GM12878 (cell line): ENCODE measurements around the gene CR1. TPM values are rescaled to one million over a fixed set of nuclear protein-coding genes. Genes with fewer than 3 reads are reported as not detected.

Experiments
- ATAC-seq: fragments of 200-7000 bp; cut with Tn5 transposase; 3 replicates; pipeline ENCODE4 v1.9.1; 2020; ENCODE audit warnings: mild to moderate bottlenecking, moderate library complexity
- BruUV-seq: library from RNA; stranded (reverse); fragments of 400-500 nt; replicated peaks from 2 replicates; lab custom pipeline; 2021; lab: Mats Ljungman, UMichigan
- CTCF ChIA-PET: fragments of 300-600 bp; sonication (Branson Sonifier 250); formaldehyde crosslinking; extraction: SDS; loops from one replicate; lab custom pipeline; 2021; ENCODE audit warnings: inconsistent platforms; lab: Yijun Ruan, JAX
- POLR2A ChIA-PET: fragments of 350-600 bp; formaldehyde crosslinking; extraction: SDS; loops from one replicate; lab custom pipeline; 2021; ENCODE audit warnings: inconsistent platforms; lab: Charles Lee
- RAD21 ChIA-PET: fragments of 300-600 bp; sonication (Branson Sonifier 250); formaldehyde crosslinking; loops from one replicate; lab custom pipeline; 2023; ENCODE audit warnings: antibody characterized with exemption; ENCODE audit not compliant: unreplicated experiment; lab: Charles Lee
- SMC1A ChIA-PET: fragments of 300-600 bp; sonication (Branson Sonifier 250); formaldehyde crosslinking; loops from one replicate; lab custom pipeline; 2023; ENCODE audit not compliant: unreplicated experiment, uncharacterized antibody; lab: Charles Lee
- DNase-seq: peaks from one replicate; pipeline ENCODE4 v3.0.0-alpha.2; 2011; ENCODE audit warnings: low read depth, low spot score
- FAIRE-seq: peaks from 3 replicates; lab custom pipeline; 2011; peaks lifted over from hg19 to GRCh38; lab: Jason Lieb, UNC
- H2AFZ ChIP-seq: 2 replicates; pipeline ENCODE4 v1.6.0; 2011; ENCODE audit warnings: low read depth, low read length, control low read depth; ENCODE audit not compliant: control insufficient read depth
- H3K27ac ChIP-seq: 2 replicates; pipeline ENCODE4 v1.5.1; 2011; ENCODE audit warnings: control low read depth; ENCODE audit not compliant: control insufficient read depth, insufficient read depth
- H3K27me3 ChIP-seq, 2 experiments: replicated peaks in 1 of 2; 2 replicates each; pipeline versions ENCODE4 v1.6.0 to v1.6.1; 2011; ENCODE audit warnings: low read length in 1 of 2; ENCODE audit not compliant: control insufficient read depth in 2 of 2, insufficient read depth in 2 of 2
- H3K36me3 ChIP-seq, 2 experiments: 2 replicates each; pipeline ENCODE4 v1.5.1; 2011; ENCODE audit warnings: low read length in 1 of 2; ENCODE audit not compliant: control insufficient read depth in 2 of 2, insufficient read depth in 2 of 2
- H3K4me1 ChIP-seq: 2 replicates; pipeline ENCODE4 v1.6.1; 2011; ENCODE audit warnings: mild to moderate bottlenecking, low read length, moderate library complexity, mixed read lengths; ENCODE audit not compliant: control insufficient read depth, insufficient read depth
- H3K4me2 ChIP-seq: 2 replicates; pipeline ENCODE4 v1.6.0; 2011; ENCODE audit warnings: control low read depth; ENCODE audit not compliant: control insufficient read depth, insufficient read depth
- H3K4me3 ChIP-seq: fragments of 200-600 bp; sonication (generic); 2 replicates; pipeline ENCODE4 v1.5.1; 2016
- H3K79me2 ChIP-seq: 2 replicates; pipeline ENCODE4 v1.6.0; 2011; ENCODE audit warnings: low read length; ENCODE audit not compliant: control insufficient read depth, insufficient read depth
- H3K9ac ChIP-seq: 2 replicates; pipeline ENCODE4 v1.8.0; 2011; ENCODE audit warnings: low read length, control low read depth, mixed read lengths; ENCODE audit not compliant: control insufficient read depth, insufficient read depth
- H3K9me3 ChIP-seq: replicated peaks from 3 replicates; pipeline ENCODE4 v1.5.1; 2011; ENCODE audit warnings: mild to moderate bottlenecking, low read length; ENCODE audit not compliant: control insufficient read depth, insufficient read depth
- H4K20me1 ChIP-seq: 2 replicates; pipeline ENCODE4 v1.6.0; 2011; ENCODE audit not compliant: control insufficient read depth, insufficient read depth
- BHLHE40 ChIP-seq, 2 experiments: fragments of 450-650 bp in 1 of 2; IDR thresholded peaks; 2 replicates each; pipeline ENCODE4 v1.6.1; 2011 to 2017; ENCODE audit warnings: low read depth in 2 of 2, borderline replicate concordance in 1 of 2, improper control_type of control experiment in 1 of 2, low read length in 1 of 2, mild to moderate bottlenecking in 1 of 2
- CREB1 ChIP-seq: IDR thresholded peaks from 2 replicates; pipeline ENCODE4 v1.6.1; 2012; ENCODE audit warnings: low read depth, mild to moderate bottlenecking, inconsistent platforms
- MXI1 ChIP-seq: fragments of 150-350 bp; IDR thresholded peaks from 2 replicates; pipeline ENCODE4 v1.6.1; 2011; ENCODE audit warnings: low read depth, mild to moderate bottlenecking, inconsistent platforms, low read length, improper control_type of control experiment
- PKNOX1 ChIP-seq: fragments of 450-650 bp; IDR thresholded peaks from 2 replicates; pipeline ENCODE4 v1.6.1; 2016; ENCODE audit warnings: mild to moderate bottlenecking
- RUNX3 ChIP-seq: IDR thresholded peaks from 2 replicates; pipeline ENCODE4 v1.6.1; 2012; ENCODE audit warnings: low read length, inconsistent platforms
- SMARCA5 ChIP-seq: fragments of 450-650 bp; IDR thresholded peaks from 2 replicates; pipeline ENCODE4 v1.6.1; 2017; ENCODE audit warnings: mild to moderate bottlenecking
- SPI1 ChIP-seq: IDR thresholded peaks from 2 replicates; pipeline ENCODE4 v1.6.1; 2011; ENCODE audit warnings: low read depth, mild to moderate bottlenecking, low read length, moderate library complexity, borderline replicate concordance; ENCODE audit not compliant: insufficient read depth
- WGBS: methylation state at CpG from one replicate; pipeline ENCODE4 v1.1.6; 2016; ENCODE audit warnings: low lambda C conversion rate; ENCODE audit not compliant: insufficient replicate concordance, insufficient coverage; ENCODE audit errors: missing lambda C conversion rate; 5-methylcytosine and 5-hydroxymethylcytosine counted together
- in situ Hi-C: fragments of 300-500 bp; cut with MboI; formaldehyde crosslinking; loops from 9 replicates; pipeline ENCODE4 v1.14.3; 2018; ENCODE audit warnings: mixed read lengths
- intact Hi-C: fragments of 100-400 bp; cut with micrococcal nuclease; formaldehyde crosslinking; loops from one replicate; pipeline ENCODE4 v1.14.2; 2022; ENCODE audit not compliant: unreplicated experiment
- polyA plus RNA-seq, 11 experiments: library from polyadenylated mRNA; depleted of rRNA in 4 of 11; unstranded in 6 of 11; stranded (reverse) in 5 of 11; fragments of >200 nt; fragmentation: Nextera tagmentation in 4 of 11; fragmentation: Illumina TruSeq in 1 of 11; extraction: Ambion mirVana in 4 of 11; extraction: Trizol in 1 of 11; gene quantifications; 1 replicate in 1 of 11; 2 replicates in 10 of 11; pipeline versions ENCODE4 v1.2.1 to v1.2.3, GENCODE V29; 2011 to 2016; ENCODE audit warnings: inconsistent platforms in 2 of 11, missing spikeins in 2 of 11, low read depth in 1 of 11
- total RNA-seq, 4 experiments: library from RNA; depleted of rRNA in 3 of 4; stranded (reverse); fragments of >200 nt in 3 of 4; fragmentation: Illumina TruSeq in 1 of 4; extraction: Trizol in 1 of 4; gene quantifications; 2 replicates each; pipeline versions ENCODE4 v1.2.1 to v1.2.3, GENCODE V29; 2013 to 2021
- TF ChIP-seq, protein P1 (sequence below), 3 experiments: IDR thresholded peaks in 2 of 3; conservative IDR thresholded peaks in 1 of 3; 2 replicates each; pipeline ENCODE4 v1.5.1; 2011; ENCODE audit warnings: low read depth in 3 of 3, low read length in 3 of 3, mild to moderate bottlenecking in 3 of 3, control low read depth in 2 of 3, moderate library complexity in 2 of 3, inconsistent platforms in 1 of 3, mixed read lengths in 1 of 3; ENCODE audit not compliant: control insufficient read depth in 2 of 3, insufficient read depth in 1 of 3; ENCODE audit errors: extremely low read depth in 1 of 3

The CR1 gene
- total and polyA plus RNA-seq, 10 of the 15 experiments (the other 5 are each of a cell fraction or from before 2014, with no cell fraction given), result 0.30 to 8.0 (median 4.3) TPM

DNA sequence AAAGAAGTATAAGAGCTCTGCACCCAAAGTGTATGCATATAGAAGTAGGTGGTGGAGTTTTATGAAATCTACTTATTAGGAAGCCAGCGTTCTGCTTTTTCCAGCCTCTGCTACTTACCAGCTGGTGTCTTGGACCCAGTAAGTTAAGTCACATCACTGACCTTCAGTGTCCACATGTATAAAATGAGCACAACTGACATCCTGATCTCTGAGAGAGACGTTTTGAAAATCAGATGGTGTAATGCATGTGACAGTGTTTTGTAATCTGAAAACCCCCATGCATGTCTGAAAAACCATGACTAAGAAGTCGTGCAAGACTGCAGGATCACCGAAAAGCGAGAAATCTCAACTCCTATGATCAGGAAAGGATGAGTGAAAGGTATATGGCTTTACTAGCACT is 2.0 kb downstream of the CR1 start:
- peaks cover 6% of the 10 kb centered on the region for H3K79me2 ChIP-seq
- no TSS peak for BruUV-seq
- no peak overlapping the region for H3K27ac ChIP-seq
- H3K9ac ChIP-seq, result no peak overlapping the region
- no peaks in the 10 kb centered on the region for H3K36me3 ChIP-seq
- H3K27me3 ChIP-seq, result no peaks in the 10 kb centered on the region; a peak in 1 of 4 replicates
- H2AFZ ChIP-seq, result 0 out of 2 replicates have a peak overlapping the region, but pooled peaks have one; percentile 40
- TF ChIP-seq CREB1 (peak; percentile 12; the same call in 1 of the 2 replicates), MXI1 (no peak), BHLHE40 (IDR thresholded peaks at IDR 0.05; ENCODE audit: borderline replicate concordance in 1 of 2, low read depth in 2 of 2, low read length in 1 of 2) (peak in 1 of 2 experiments; percentile 43; a peak in 1 of 4 replicates)
- TF ChIP-seq, all 136 proteins: peak for 2
- intact Hi-C loops (loop anchor here (1.0 to 10.0 kb wide), 3 partner anchors 43 to 448 kb away; partner anchors contain the start of genes CD55 and CR2), in situ Hi-C loops (loop anchor here (5.0 kb wide), 2 partner anchors 81 to 411 kb away; partner anchors contain the start of gene C4BPB)
- 1% methylated on average over 5 of the region's 5 CpGs for WGBS
- POLR2A ChIA-PET, result interaction anchor here (0.9 to 1.2 kb wide), 3 partner anchors 44 to 177 kb away, joined by 3 read pairs; partner anchors contain the start of genes CD55 and CR2
- H3K4me2 ChIP-seq, result peak overlapping the region; percentile 40; the same call in 1 of the 2 replicates
- SMC1A ChIA-PET, result interaction anchor here (0.6 to 5.0 kb wide), 12 partner anchors 8 to 449 kb away, joined by 3 to 53 read pairs (median 4); partner anchors contain the start of gene CR2
- H3K9me3 ChIP-seq, result no peaks in the 10 kb centered on the region
- peak overlapping the region; percentile 57; the same call in 1 of the 2 replicates for H3K4me3 ChIP-seq
- H4K20me1 ChIP-seq, result no peaks in the 10 kb centered on the region
- FAIRE-seq, result no peak
- no peak for DNase-seq
- CTCF ChIA-PET, result interaction anchor here (0.6 to 3.2 kb wide), 18 partner anchors 16 to 562 kb away, joined by 3 to 46 read pairs (median 4); partner anchors contain the start of genes CR2 and PFKFB2
- RAD21 ChIA-PET, result interaction anchor here (0.7 to 3.1 kb wide), 7 partner anchors 42 to 451 kb away, joined by 3 to 29 read pairs (median 3); partner anchors contain the start of genes CD55 and CR2
- peaks cover 6% of the 10 kb centered on the region for H3K4me1 ChIP-seq
- ATAC-seq, result peak; percentile 9; the same call in 2 of the 3 replicates

DNA sequence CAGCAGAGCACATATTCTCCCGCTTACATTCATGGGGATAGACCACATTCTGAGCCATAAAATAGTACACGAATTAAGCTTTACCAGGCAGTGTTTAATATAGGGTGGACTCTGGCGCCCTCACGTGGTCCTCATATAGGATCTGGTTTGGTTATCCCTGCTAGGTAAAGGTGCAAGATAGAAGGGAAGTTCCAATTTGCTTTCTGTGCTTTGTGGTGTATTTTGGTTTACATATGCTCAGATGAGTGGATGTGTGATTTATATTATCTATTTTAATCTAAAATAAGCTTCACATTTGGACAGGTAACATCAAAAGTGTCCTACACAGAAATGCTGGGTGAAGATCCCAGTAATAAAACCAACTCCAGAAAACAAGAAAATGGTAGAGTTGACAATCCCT is 3.6 kb downstream of the CR1 start:
- no peaks in the 10 kb centered on the region; a peak in 1 of 4 replicates for H3K27me3 ChIP-seq
- intact Hi-C loops, result loop anchor here (1.0 to 10.0 kb wide), 4 partner anchors 45 to 415 kb away; partner anchors contain the start of genes CD55 and CR2
- no TSS peak for BruUV-seq
- SMC1A ChIA-PET, result interaction anchor here (0.7 to 5.0 kb wide), 21 partner anchors 19 to 690 kb away, joined by 3 to 53 read pairs (median 4); partner anchors contain the start of gene CR2
- POLR2A ChIA-PET, result no interaction called here
- no peak overlapping the region for H3K4me3 ChIP-seq
- H4K20me1 ChIP-seq, result no peaks in the 10 kb centered on the region
- H3K36me3 ChIP-seq, result no peaks in the 10 kb centered on the region
- RAD21 ChIA-PET, result interaction anchor here (0.9 to 3.1 kb wide), 17 partner anchors 13 to 564 kb away, joined by 3 to 29 read pairs (median 4); partner anchors contain the start of genes CR2 and PFKFB2
- ATAC-seq, result peak; percentile 81
- WGBS, result 1% methylated on average over 4 of the region's 4 CpGs
- DNase-seq, result peak; percentile 64
- no peak overlapping the region for H3K4me2 ChIP-seq
- H3K27ac ChIP-seq, result no peak overlapping the region
- H3K9me3 ChIP-seq, result no peaks in the 10 kb centered on the region
- H3K79me2 ChIP-seq, result peaks cover 6% of the 10 kb centered on the region
- CTCF ChIA-PET, result interaction anchor here (0.5 to 3.2 kb wide), 42 partner anchors 11 to 765 kb away, joined by 3 to 46 read pairs (median 4); partner anchors contain the start of genes CD55, CR2 and PFKFB2
- no peak overlapping the region for H2AFZ ChIP-seq
- in situ Hi-C loops, result loop anchor here (5.0 kb wide), 2 partner anchors 82 to 412 kb away; partner anchors contain the start of gene C4BPB
- H3K9ac ChIP-seq, result no peak overlapping the region
- peak; percentile 77 for FAIRE-seq
- peaks cover 6% of the 10 kb centered on the region for H3K4me1 ChIP-seq
- 0 out of 2 replicates have a peak, but pooled peaks have one; percentile 29 for TF ChIP-seq SMARCA5
- peak; percentile 63 for TF ChIP-seq RUNX3
- TF ChIP-seq PKNOX1, result no peak
- TF ChIP-seq, protein P1, sequence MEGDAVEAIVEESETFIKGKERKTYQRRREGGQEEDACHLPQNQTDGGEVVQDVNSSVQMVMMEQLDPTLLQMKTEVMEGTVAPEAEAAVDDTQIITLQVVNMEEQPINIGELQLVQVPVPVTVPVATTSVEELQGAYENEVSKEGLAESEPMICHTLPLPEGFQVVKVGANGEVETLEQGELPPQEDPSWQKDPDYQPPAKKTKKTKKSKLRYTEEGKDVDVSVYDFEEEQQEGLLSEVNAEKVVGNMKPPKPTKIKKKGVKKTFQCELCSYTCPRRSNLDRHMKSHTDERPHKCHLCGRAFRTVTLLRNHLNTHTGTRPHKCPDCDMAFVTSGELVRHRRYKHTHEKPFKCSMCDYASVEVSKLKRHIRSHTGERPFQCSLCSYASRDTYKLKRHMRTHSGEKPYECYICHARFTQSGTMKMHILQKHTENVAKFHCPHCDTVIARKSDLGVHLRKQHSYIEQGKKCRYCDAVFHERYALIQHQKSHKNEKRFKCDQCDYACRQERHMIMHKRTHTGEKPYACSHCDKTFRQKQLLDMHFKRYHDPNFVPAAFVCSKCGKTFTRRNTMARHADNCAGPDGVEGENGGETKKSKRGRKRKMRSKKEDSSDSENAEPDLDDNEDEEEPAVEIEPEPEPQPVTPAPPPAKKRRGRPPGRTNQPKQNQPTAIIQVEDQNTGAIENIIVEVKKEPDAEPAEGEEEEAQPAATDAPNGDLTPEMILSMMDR (IDR thresholded peaks at IDR 0.05 in 2 of 3, conservative IDR thresholded peaks at IDR 0.05 in 1 of 3; ENCODE audit: control insufficient read depth in 2 of 3, extremely low read depth in 1 of 3, insufficient read depth in 1 of 3, low read depth in 3 of 3, low read length in 3 of 3), result peak; percentile 64 to 85 (median 80)
- TF ChIP-seq SPI1, result no peak
